CD4-positive, CD25-positive, alpha-beta regulatory T cell (primary cell): Measurements from ENCODE around the gene XCR1. TPM values are rescaled to one million over a fixed set of nuclear protein-coding genes. Genes with fewer than 3 reads are reported as not detected.
A peak's percentile ranks its signal among the peaks of the same experiment; 100 is the strongest.

Source experiments
- ATAC-seq, 2 donors: fragments of 150-1000 bp; cut with Tn5 transposase; one replicate each; pipeline ENCODE4 v1.10.0; 2021; ENCODE audit warnings: low read depth in 2 of 2, moderate number of reproducible peaks in 2 of 2, moderate library complexity in 1 of 2
- DNase-seq, 3 donors: peaks; one replicate each; pipeline versions ENCODE4 v3.0.0 to v3.0.0-alpha.2; 2012 to 2022; ENCODE audit warnings: mixed read lengths in 1 of 3
- H3K27ac ChIP-seq: one replicate; pipeline ENCODE4 v1.7.0; 2013; ENCODE audit warnings: mild to moderate bottlenecking, low read length; ENCODE audit not compliant: insufficient read depth, poor library complexity, severe bottlenecking
- H3K27me3 ChIP-seq: one replicate; pipeline ENCODE4 v1.7.0; 2013; ENCODE audit warnings: low read length; ENCODE audit not compliant: control insufficient read depth, insufficient read depth
- H3K36me3 ChIP-seq: one replicate; pipeline ENCODE4 v1.7.0; 2013; ENCODE audit warnings: mild to moderate bottlenecking, low read length, moderate library complexity; ENCODE audit not compliant: control insufficient read depth, insufficient read depth
- H3K4me1 ChIP-seq: 2 replicates; pipeline ENCODE4 v1.7.0; 2013; ENCODE audit warnings: mild to moderate bottlenecking, low read length; ENCODE audit not compliant: insufficient read depth, control insufficient read depth, poor library complexity, severe bottlenecking
- H3K4me3 ChIP-seq: one replicate; pipeline ENCODE4 v1.7.0; 2013; ENCODE audit warnings: low read depth, mild to moderate bottlenecking, low read length, moderate library complexity
- H3K9me3 ChIP-seq, 2 experiments: 1 replicate in 1 of 2; 2 replicates in 1 of 2; pipeline ENCODE4 v1.7.0; 2013; ENCODE audit warnings: low read length in 2 of 2, mild to moderate bottlenecking in 1 of 2, moderate library complexity in 1 of 2; ENCODE audit not compliant: control insufficient read depth in 2 of 2
- H3K27ac Mint-ChIP-seq, 3 donors: one replicate each; pipeline ENCODE4 v1.8.0; 2020 to 2022; ENCODE audit warnings: mild to moderate bottlenecking in 3 of 3, mixed read lengths in 3 of 3, moderate library complexity in 2 of 3
- H3K27me3 Mint-ChIP-seq: one replicate; pipeline ENCODE4 v1.8.0; 2022; ENCODE audit warnings: mild to moderate bottlenecking, mixed read lengths
- H3K36me3 Mint-ChIP-seq: one replicate; pipeline ENCODE4 v1.8.0; 2020; ENCODE audit warnings: mixed read lengths
- H3K4me1 Mint-ChIP-seq, 4 donors: one replicate each; pipeline ENCODE4 v1.8.0; 2020 to 2022; ENCODE audit warnings: mixed read lengths in 4 of 4, mild to moderate bottlenecking in 1 of 4
- H3K4me3 Mint-ChIP-seq, 4 donors: one replicate each; pipeline ENCODE4 v1.8.0; 2020 to 2022; ENCODE audit warnings: mild to moderate bottlenecking in 4 of 4, mixed read lengths in 4 of 4, moderate library complexity in 3 of 4
- H3K9me3 Mint-ChIP-seq, 7 donors: one replicate each; pipeline ENCODE4 v1.8.0; 2020 to 2022; ENCODE audit warnings: mixed read lengths in 7 of 7, mild to moderate bottlenecking in 3 of 7, moderate library complexity in 2 of 7
- polyA plus RNA-seq, 4 donors: library from polyadenylated mRNA; unstranded; fragments of 300-500 nt; fragmentation: Illumina TruSeq; gene quantifications; one replicate each; pipeline ENCODE4 v1.2.3, GENCODE V29; 2021
- total RNA-seq: library from RNA; stranded (reverse); gene quantifications from one replicate; pipeline ENCODE4 v1.2.3, GENCODE V29; 2022

Gene XCR1
- total and polyA plus RNA-seq, 5 donors from 2014 or later, result not detected

DNA sequence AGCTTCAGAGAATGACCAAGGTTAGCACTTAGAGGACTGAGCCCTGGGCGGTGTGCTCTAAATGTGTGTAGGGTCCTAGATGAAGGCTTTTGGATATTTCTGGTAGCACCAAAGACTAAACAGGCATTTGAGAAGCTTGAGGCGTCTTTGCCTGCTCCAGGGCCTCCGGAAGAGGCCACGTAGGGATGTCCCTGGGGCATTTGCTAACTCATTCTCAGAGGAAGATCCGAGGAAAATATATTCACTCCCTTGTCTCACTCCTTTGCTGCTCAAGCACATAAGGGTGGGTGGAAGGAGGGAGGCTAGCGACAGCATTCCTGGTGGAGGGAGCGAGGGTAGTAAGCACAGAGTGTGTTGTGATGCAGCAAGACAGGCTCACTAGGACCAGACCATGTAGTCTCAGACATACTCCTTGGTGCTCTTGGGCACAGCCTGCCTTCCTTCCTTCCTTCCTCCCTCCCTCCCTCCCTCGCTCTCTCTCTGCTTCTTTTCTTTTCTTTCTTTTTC, 38.5 kb upstream of the XCR1 start:
- Histone ChIP-seq H3K4me3 (peak overlapping the region; percentile 21), H3K27me3 (no peaks in the 10 kb centered on the region), H3K4me1 (peaks cover 63% of the 10 kb centered on the region), H3K27ac (peak overlapping the region; percentile 73), H3K9me3 (no peaks in the 10 kb centered on the region), H3K36me3 (no peaks in the 10 kb centered on the region)
- peaks cover 37 to 77% (median 54%) of the 10 kb centered on the region in 4 donors for H3K4me1 Mint-ChIP-seq
- H3K27ac Mint-ChIP-seq, result peak overlapping the region; percentile 72 to 95 (median 90)
- H3K36me3 Mint-ChIP-seq, result no peaks in the 10 kb centered on the region
- peak overlapping the region in 3 of 4 donors; percentile 36 to 74 (median 42) for H3K4me3 Mint-ChIP-seq
- DNase-seq (no peak), ATAC-seq (no peak)
- H3K9me3 Mint-ChIP-seq, result peaks cover 0 to 1% (median 0%) of the 10 kb centered on the region in 7 donors
- no peaks in the 10 kb centered on the region for H3K27me3 Mint-ChIP-seq

DNA sequence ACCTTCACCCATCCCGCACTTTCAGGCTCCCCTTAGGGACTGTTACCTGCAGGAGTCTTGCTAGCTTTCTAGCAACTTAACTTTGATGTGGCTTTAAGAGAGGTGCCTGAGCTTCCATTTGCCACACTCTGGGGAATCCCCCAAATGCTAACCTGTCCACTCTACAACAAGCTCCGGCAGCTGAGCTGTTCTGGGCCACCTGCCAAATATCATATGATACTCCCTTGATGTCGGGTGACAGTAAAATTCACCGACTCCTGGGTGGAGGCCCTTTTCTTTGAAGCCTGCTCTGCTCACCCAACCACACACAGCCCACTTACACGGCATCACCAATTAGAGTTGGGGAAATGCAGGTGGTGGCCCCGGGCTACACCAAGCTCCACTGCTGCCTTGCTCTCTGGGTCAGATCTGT, 38.0 kb upstream of the XCR1 start:
- H3K9me3 Mint-ChIP-seq, result no peaks in the 10 kb centered on the region
- no peaks in the 10 kb centered on the region for H3K27me3 ChIP-seq
- H3K36me3 ChIP-seq, result no peaks in the 10 kb centered on the region
- DNase-seq, result peak; percentile 79 to 93 (median 86)
- no peaks in the 10 kb centered on the region for H3K9me3 ChIP-seq
- H3K36me3 Mint-ChIP-seq, result no peaks in the 10 kb centered on the region
- peak; percentile 94 to 95 for ATAC-seq
- H3K27me3 Mint-ChIP-seq, result peaks cover under 1% of the 10 kb centered on the region
- peak overlapping the region; percentile 21 for H3K4me3 ChIP-seq
- H3K4me1 Mint-ChIP-seq, result peaks cover 32 to 72% (median 50%) of the 10 kb centered on the region in 4 donors
- H3K27ac ChIP-seq, result peak overlapping the region; percentile 73
- peaks cover 58% of the 10 kb centered on the region for H3K4me1 ChIP-seq
- H3K27ac Mint-ChIP-seq, result peak overlapping the region; percentile 72 to 90 (median 83)
- peak overlapping the region in 3 of 4 donors; percentile 36 to 74 (median 42) for H3K4me3 Mint-ChIP-seq

DNA sequence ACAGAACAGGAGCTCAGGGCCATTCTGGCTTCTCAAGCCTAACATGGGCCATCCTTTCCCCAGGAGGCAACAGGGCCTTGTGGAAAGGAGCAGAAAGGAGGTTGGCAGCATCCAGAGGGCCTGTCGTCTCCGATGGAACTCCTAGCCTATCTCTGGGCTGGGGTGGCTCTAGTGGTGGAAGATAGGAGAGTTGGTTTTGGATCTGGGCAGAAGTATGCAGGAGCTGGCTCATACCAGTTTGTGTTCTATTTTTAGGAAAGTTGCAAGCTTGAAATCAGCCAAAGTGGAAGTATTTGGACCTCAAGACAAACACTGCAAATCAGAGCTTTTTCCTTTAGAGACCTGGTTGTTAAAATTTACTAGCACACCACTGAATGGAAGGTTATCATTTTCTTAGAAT, 35.4 kb upstream of the XCR1 start:
- H3K27me3 ChIP-seq, result no peaks in the 10 kb centered on the region
- no peaks in the 10 kb centered on the region for H3K36me3 ChIP-seq
- peaks cover 11 to 45% (median 29%) of the 10 kb centered on the region in 4 donors for H3K4me1 Mint-ChIP-seq
- no peak for DNase-seq
- H3K27me3 Mint-ChIP-seq, result peaks cover 8% of the 10 kb centered on the region
- H3K4me3 ChIP-seq, result no peak overlapping the region
- no peak overlapping the region for H3K4me3 Mint-ChIP-seq
- H3K9me3 ChIP-seq, result no peaks in the 10 kb centered on the region
- peaks cover 41% of the 10 kb centered on the region for H3K4me1 ChIP-seq
- no peaks in the 10 kb centered on the region for H3K36me3 Mint-ChIP-seq
- no peak for ATAC-seq
- peaks cover 0 to 2% (median 0%) of the 10 kb centered on the region in 7 donors for H3K9me3 Mint-ChIP-seq
- no peak overlapping the region for H3K27ac ChIP-seq
- H3K27ac Mint-ChIP-seq, result no peak overlapping the region

DNA sequence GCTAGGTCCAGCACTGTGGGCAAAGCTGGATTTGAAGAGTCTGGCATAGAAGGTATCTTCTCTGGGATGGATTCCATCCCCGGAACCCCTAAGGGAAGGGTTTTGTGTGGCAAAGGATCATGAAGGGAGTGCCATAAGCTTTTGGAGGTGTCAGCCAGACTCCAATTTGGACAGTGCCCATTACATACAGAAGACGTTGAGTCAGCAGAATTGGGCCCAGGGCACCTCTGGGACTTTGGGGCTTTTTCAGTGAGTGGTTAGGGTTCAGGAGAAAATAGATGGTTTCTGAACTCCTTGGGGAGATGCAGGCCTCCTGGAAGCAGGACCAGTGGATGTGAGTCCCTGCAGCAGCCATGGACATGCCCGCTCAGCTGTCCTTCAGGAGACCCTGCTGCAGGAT, 34.6 kb upstream of the XCR1 start:
- H3K4me1 ChIP-seq, result peaks cover 33% of the 10 kb centered on the region
- peaks cover 0 to 3% (median 0%) of the 10 kb centered on the region in 7 donors for H3K9me3 Mint-ChIP-seq
- no peaks in the 10 kb centered on the region for H3K9me3 ChIP-seq

DNA sequence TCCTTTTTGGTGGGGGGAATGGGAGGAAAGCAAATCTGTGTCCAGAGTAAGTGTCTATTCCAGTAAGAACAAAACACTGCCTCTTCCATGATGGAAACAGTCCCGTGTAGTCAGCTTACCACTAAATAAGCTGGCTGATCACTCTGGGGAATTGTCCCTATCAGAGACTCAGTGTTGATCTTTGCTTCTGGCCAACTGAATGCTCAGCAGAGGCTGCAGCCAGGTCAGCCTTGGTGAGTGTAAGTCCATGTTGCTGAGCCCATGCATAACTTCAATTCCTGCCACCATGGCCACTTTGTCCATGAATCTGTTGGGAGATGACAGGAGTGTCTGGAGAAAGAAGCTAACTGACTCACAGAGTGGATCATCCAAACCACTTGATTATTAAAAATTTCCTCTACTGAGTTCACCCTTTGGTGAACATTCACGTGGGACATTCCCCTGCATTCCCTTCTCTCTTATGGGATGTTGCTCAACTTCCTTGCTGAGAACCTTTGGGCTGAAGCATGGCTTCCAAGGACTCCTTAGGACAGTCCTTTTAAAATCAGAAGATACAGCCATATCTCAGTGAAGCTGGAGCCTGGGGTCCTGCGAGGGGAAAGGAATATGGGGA, 33.9 kb upstream of the XCR1 start:
- Histone ChIP-seq H3K27ac (no peak overlapping the region), H3K4me1 (peaks cover 28% of the 10 kb centered on the region), H3K27me3 (no peaks in the 10 kb centered on the region), H3K9me3 (no peaks in the 10 kb centered on the region), H3K4me3 (no peak overlapping the region), H3K36me3 (no peaks in the 10 kb centered on the region)
- Mint-ChIP-seq H3K9me3 (peaks cover 0 to 3% (median 0%) of the 10 kb centered on the region in 7 donors), H3K4me1 (peaks cover 8 to 31% (median 17%) of the 10 kb centered on the region in 4 donors), H3K36me3 (no peaks in the 10 kb centered on the region), H3K27me3 (peaks cover 17% of the 10 kb centered on the region), H3K27ac (no peak overlapping the region), H3K4me3 (no peak overlapping the region)
- DNase-seq (no peak), ATAC-seq (no peak)

More for the DNA sequence above, 34.6 kb upstream of the XCR1 start:
- Mint-ChIP-seq H3K4me1 (peaks cover 8 to 38% (median 21%) of the 10 kb centered on the region in 4 donors), H3K27me3 (peaks cover 16% of the 10 kb centered on the region), H3K4me3 (no peak overlapping the region), H3K36me3 (no peaks in the 10 kb centered on the region), H3K27ac (no peak overlapping the region)
- ATAC-seq (no peak), DNase-seq (no peak)
- Histone ChIP-seq H3K4me3 (no peak overlapping the region), H3K36me3 (no peaks in the 10 kb centered on the region), H3K27me3 (no peaks in the 10 kb centered on the region), H3K27ac (no peak overlapping the region)

DNA sequence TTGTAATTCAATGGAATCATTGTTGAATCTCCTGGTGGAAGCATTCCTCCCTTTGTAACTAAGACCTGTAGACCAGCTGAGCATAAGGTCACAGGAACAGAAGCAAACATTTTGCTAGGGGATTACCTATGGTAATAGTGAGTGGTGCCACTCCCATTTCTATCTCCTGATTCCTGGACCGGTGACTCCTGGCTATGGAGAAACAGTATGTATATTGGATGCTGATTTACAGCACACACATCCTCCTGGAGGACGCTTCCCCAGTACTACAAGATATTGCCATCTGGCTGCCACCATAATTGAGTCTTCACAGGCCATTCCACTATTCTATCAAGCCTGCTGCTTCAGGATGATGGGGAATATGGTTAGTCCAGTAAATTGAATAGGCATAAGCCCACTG, 33.3 kb upstream of the XCR1 start:
- Histone ChIP-seq H3K9me3 (no peaks in the 10 kb centered on the region), H3K36me3 (no peaks in the 10 kb centered on the region), H3K27ac (no peak overlapping the region), H3K4me1 (peaks cover 22% of the 10 kb centered on the region), H3K4me3 (no peak overlapping the region), H3K27me3 (no peaks in the 10 kb centered on the region)
- no peak for DNase-seq
- no peak overlapping the region for H3K4me3 Mint-ChIP-seq
- no peak overlapping the region for H3K27ac Mint-ChIP-seq
- no peak for ATAC-seq
- H3K9me3 Mint-ChIP-seq, result peaks cover 0 to 3% (median 0%) of the 10 kb centered on the region in 7 donors
- H3K27me3 Mint-ChIP-seq, result peaks cover 17% of the 10 kb centered on the region
- H3K4me1 Mint-ChIP-seq, result peaks cover 6 to 24% (median 13%) of the 10 kb centered on the region in 4 donors
- H3K36me3 Mint-ChIP-seq, result no peaks in the 10 kb centered on the region

DNA sequence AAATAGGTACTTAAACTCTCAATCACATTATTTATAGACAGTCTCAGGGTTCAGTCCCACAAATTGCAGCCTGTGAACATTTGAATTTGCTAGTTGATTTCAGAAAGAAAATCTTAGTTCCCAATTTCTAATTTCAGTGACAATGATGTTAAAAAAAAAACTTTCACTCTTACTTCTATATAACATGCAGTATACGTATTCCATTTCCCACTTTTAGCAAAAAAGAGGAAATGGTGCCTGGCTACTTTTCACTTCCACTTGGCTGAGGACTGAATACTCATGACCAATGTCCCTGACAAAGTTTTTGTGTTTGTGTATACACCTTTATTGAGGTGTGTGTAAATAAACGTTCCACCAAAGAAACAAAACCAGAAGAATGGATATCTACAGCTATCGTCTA, 32.1 kb upstream of the XCR1 start:
- no peaks in the 10 kb centered on the region for H3K36me3 ChIP-seq
- Mint-ChIP-seq H3K9me3 (peaks cover 0 to 3% (median 0%) of the 10 kb centered on the region in 7 donors), H3K4me1 (peaks cover 0 to 14% (median 7%) of the 10 kb centered on the region in 4 donors), H3K36me3 (no peaks in the 10 kb centered on the region), H3K27ac (no peak overlapping the region), H3K27me3 (peaks cover 17% of the 10 kb centered on the region), H3K4me3 (no peak overlapping the region)
- no peak for DNase-seq
- no peak overlapping the region for H3K27ac ChIP-seq
- H3K27me3 ChIP-seq, result no peaks in the 10 kb centered on the region
- peaks cover 11% of the 10 kb centered on the region for H3K4me1 ChIP-seq
- no peak overlapping the region for H3K4me3 ChIP-seq
- H3K9me3 ChIP-seq, result no peaks in the 10 kb centered on the region
- no peak for ATAC-seq

DNA sequence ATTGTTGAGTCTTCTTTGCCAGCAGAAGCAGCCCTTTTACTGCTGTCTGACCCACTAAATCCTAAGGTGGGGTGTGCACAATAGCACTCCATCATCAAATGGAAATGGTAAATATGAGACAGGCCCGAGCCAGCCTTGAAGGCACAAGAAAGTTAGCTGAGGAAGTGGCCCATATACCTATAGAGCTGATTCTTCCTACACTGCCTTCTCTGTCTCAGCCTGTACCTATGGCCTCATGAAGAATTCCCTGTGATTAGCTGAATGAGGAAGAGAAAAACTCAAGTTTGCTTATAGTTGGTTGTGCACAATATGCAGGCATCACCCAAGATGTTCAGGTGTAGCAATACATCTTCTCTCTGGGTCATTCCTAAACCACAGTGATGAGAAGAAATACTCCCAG, 31.7 kb upstream of the XCR1 start:
- no peak overlapping the region for H3K4me3 ChIP-seq
- Mint-ChIP-seq H3K4me3 (no peak overlapping the region), H3K9me3 (peaks cover 0 to 3% (median 0%) of the 10 kb centered on the region in 7 donors), H3K27ac (no peak overlapping the region), H3K36me3 (no peaks in the 10 kb centered on the region), H3K27me3 (peaks cover 17% of the 10 kb centered on the region), H3K4me1 (peaks cover 0 to 12% (median 7%) of the 10 kb centered on the region in 4 donors)
- H3K9me3 ChIP-seq, result no peaks in the 10 kb centered on the region
- DNase-seq (no peak), ATAC-seq (no peak)
- H3K36me3 ChIP-seq, result no peaks in the 10 kb centered on the region
- H3K27ac ChIP-seq, result no peak overlapping the region
- no peaks in the 10 kb centered on the region for H3K27me3 ChIP-seq
- H3K4me1 ChIP-seq, result peaks cover 6% of the 10 kb centered on the region
